Sciatic nerve (tissue), 2 donors: ENCODE data around the gene KAT7. TPM values are rescaled to one million over a fixed set of nuclear protein-coding genes. Genes with fewer than 3 reads are reported as not detected.

Experiments used
- ATAC-seq: fragments of 200-7000 bp; cut with Tn5 transposase; one replicate; pipeline ENCODE4 v1.9.1; 2020; ENCODE audit warnings: mild to moderate bottlenecking, moderate library complexity
- DNase-seq: peaks from one replicate; pipeline ENCODE4 v3.0.0-alpha.2; 2020; ENCODE audit warnings: low spot score
- intact Hi-C: fragments of 100-400 bp; cut with DNase I; formaldehyde crosslinking; loops from one replicate; pipeline ENCODE4 v1.14.2; 2022
- total RNA-seq: library from RNA; stranded (reverse); fragmentation: NEBNext Ultra II Directional; extraction: Animal tissue kit (Norgen Biotek cat#: 25700); gene quantifications from one replicate; pipeline ENCODE4 v1.2.1, GENCODE V29; 2021
- donor health status: DM: no; HTN: no; CAD: no.
- donor health status: DM: no; HTN: no; CAD: no.

KAT7 gene
- total RNA-seq, 1 donor from 2014 or later: 66.2 TPM

DNA sequence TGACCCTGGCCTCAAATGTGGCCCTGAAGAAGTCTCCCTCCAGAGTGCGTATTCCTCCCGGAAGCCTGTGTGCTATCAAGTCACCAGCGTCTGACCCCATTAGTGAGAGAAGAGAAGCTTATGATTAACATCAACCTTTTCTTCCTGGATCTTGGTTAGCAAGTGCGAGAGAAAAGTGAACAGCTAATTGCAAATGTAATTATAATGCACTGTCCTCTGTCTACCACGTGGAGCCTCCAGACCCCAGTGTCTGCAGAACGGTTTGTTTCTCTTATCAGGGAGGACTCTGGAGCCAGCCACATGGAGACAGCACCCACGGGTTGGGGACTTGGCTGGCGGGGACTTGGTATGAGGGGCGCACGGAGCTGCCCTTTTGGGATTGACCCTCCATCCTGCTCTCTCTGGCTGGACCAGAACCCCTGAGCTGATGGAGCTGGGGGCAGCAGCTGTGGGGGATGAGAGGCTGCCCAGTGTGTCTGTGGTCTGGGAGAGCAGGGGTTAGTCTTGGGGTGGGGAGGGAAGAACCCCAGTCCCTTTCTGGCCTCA lies 65.1 kb downstream of the KAT7 start:
- no peak for DNase-seq
- intact Hi-C loops: loop anchor here (10.0 kb wide), 1 partner anchor 139 kb away; no protein-coding TSS in a partner anchor
- no peak for ATAC-seq

DNA sequence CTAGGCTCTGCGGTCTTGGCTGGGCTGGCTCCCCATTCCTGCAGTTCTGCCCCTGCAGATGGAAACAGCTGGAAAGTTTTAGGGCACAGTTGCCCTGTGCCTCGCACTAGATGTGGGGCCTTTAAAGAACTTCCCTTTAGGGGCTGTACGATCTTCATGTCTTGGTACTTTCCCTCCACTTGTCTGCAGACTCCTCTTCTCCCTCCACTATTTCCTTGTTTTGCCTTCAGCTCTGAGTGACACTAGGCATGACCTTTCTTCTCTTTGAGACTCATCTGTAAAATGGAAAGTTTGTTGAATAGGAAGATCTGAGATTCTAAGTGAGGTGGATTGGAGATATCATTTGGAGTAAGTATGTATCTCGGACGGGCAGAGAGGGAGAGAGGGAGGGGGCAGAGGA lies 65.6 kb downstream of the KAT7 start:
- ATAC-seq: no peak
- intact Hi-C loops: loop anchor here (10.0 kb wide), 1 partner anchor 139 kb away; no protein-coding TSS in a partner anchor

DNA sequence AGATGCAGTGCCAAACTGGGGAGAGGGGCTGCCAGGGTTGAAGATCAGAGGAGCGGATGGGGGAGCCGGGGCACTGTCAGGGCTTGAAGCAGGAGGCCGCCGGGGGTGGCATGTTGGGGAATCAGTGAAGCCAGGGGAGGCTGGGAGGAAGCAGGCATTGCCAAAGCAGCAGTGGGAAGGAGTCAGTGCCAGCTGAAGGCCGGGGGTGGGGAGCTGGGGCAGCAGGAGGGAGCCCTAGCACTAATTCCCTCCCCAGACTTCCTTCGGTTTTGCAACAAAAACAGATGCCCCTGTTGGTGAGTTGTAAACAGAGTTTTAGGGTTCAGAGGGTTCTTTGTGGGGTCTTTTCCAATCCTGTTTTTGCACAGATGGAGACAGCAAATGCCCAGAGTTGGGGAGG lies 70.3 kb downstream of the KAT7 start:
- no peak for ATAC-seq
- intact Hi-C loops: loop anchor here (10.0 kb wide), 1 partner anchor 144 kb away; no protein-coding TSS in a partner anchor

More for the DNA sequence above, 65.6 kb downstream of the KAT7 start:
- no peak for DNase-seq

DNA sequence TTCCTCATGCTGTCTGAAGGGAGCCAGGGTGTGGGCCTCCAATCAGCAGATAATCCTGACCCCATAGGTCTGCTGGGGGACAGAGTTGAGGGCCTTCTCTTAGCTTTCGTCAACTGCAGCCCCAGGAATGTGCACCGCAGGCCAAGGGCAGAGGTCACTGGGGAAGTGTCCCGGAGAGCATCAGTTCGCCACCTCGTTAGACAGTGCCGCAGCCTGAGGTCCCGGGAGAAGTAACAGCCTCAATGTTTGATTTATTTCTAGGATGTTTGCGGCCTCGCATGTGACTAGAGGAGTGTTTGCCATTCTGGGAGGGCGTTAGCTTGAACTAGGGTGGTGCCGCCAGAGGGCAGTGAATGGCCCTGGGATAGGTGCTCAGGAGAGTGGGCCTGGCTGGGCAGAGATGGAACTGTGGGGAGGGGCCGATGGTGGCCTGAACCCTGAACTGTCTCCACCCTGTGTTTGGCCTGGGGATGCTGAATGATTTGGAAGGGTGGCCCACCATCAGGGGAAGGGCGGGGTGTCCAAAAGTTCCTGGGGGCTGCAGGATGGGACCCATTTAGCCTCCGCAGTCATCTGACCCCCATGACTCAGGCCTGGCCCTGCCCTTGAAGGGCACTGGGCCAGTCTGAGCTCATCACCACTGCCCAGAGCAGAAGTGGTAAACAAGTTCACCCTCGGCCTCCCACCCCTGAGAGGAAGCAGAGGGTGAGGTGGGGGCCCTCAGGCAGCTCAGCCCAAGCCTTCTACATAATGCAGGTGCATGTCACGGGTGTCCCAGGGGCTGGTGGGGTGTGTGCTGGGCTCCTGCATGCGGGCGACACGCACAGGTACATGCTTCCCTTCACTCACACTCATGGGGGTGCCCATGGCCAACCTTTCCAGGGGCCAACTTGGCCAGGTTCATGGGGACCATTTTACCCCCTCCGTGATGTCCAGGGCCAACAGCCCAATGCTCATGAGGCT lies 71.8 kb downstream of the KAT7 start:
- intact Hi-C loops: loop anchor here (5.0 to 10.0 kb wide), 2 partner anchors 137 to 145 kb away; partner anchors contain the start of gene DLX3
- no peak for DNase-seq
- no peak for ATAC-seq

More for the DNA sequence above, 70.3 kb downstream of the KAT7 start:
- DNase-seq: no peak

- ATAC-seq (peak; percentile 16), DNase-seq (peak; percentile 67)
- intact Hi-C loops: loop anchor here (5.0 kb wide), 1 partner anchor 136 kb away; the partner anchor contains the start of gene DLX3
Observed at GRCh38 chr17:49861150-49861884, 72.8 kb downstream of the KAT7 start.

- intact Hi-C loops: loop anchor here (5.0 kb wide), 1 partner anchor 134 kb away; the partner anchor contains the start of gene DLX3
- no peak for ATAC-seq
Observed at GRCh38 chr17:49862781-49863331, 74.4 kb downstream of the KAT7 start.

DNA sequence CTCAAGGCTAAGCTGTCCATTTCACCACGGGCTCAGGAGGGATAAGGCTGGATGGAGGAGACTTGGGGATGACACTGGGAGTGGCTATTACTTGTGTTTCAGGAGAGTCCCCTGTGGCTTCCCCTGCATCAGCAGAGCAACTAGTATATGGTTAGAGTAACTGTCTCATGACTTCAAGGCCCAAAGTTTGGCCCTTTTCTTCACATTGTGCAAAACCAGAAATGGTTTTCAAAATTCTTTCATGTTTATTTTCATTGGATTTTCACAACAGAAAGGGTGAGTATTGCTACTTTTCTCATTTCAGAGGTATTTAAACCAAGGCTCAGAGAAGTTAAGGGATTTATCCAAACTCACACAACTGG lies 77.5 kb downstream of the KAT7 start:
- intact Hi-C loops: no loop called here
- ATAC-seq: no peak

More at GRCh38 chr17:49862781-49863331, 74.4 kb downstream of the KAT7 start:
- DNase-seq: no peak

GRCh38 chr17:49866882-49867413 lies 78.5 kb downstream of the KAT7 start:
- DNase-seq: no peak
- intact Hi-C loops: no loop called here
- no peak for ATAC-seq

More for the DNA sequence above, 77.5 kb downstream of the KAT7 start:
- DNase-seq: no peak

DNA sequence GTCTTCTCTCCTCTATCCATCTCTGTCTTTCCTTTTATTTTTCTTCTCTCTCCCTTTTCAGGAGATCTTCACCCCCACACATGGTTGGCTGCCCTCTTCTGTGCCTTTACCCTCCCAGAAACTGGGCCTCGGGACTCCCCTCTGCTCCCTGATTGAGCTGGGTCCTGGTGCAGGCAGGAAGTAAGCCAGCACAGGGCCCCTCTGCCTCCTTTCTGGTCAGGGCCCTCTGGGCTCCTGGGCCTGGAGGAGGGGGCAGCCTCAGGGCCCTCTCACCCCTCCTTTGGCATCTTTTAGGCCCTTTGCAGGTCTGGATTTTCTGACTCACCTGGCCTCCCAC lies 80.5 kb downstream of the KAT7 start:
- intact Hi-C loops: no loop called here
- no peak for ATAC-seq
- no peak for DNase-seq

DNA sequence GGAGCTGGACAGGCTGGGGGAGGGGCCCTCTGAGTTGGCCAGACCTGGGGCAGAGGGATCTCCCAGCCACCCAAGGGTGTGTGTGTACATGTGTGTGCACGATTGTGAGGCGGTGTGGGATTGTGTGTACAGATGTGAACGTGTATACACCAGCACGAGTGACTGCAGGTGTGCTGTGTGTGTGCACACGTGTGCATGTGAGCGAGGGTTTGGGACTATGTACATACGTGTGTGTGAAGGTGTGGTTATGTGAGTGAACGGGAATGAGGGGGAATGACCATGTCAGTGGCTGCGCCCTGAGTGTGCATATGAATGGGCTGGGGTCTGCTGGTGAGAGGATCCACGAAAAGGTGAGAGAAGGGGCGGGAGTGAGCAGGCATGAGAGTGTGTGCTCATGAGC lies 81.8 kb downstream of the KAT7 start:
- intact Hi-C loops: no loop called here
- no peak for DNase-seq
- ATAC-seq: no peak

DNA sequence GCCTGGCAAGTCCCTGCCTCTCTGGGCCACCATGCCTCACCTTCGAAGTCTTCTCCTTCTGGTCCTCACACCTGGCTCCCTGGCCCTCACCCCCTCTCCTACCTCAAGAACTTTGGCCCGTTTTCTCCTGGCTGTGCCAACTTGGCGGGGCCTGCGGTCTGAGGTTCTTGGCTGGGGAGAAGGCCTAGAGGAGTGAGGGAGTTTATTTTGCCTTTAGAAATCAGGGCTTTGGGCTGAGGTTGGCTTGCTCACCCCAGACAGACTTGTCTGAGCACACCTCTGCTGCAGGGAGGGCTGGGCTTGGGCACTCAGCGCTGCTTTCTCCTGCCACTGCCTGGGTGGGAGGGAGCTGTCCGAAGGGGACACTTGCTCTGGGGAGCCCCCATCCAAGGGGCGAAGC lies 82.7 kb downstream of the KAT7 start:
- no peak for DNase-seq
- ATAC-seq: no peak
- intact Hi-C loops: no loop called here

- DNase-seq (no peak), ATAC-seq (no peak)
- intact Hi-C loops: no loop called here
Observed at GRCh38 chr17:49872754-49873377, 84.4 kb downstream of the KAT7 start.

GRCh38 chr17:49873466-49873865 lies 85.0 kb downstream of the KAT7 start:
- intact Hi-C loops: no loop called here
- DNase-seq (no peak), ATAC-seq (no peak)

- ATAC-seq (no peak), DNase-seq (no peak)
- intact Hi-C loops: no loop called here
Observed at GRCh38 chr17:49873926-49874325, 85.4 kb downstream of the KAT7 start.

GRCh38 chr17:49874911-49875310 lies 86.4 kb downstream of the KAT7 start:
- intact Hi-C loops: no loop called here
- DNase-seq (no peak), ATAC-seq (no peak)

GRCh38 chr17:49875685-49876084 lies 87.2 kb downstream of the KAT7 start:
- ATAC-seq: no peak
- DNase-seq: no peak
- intact Hi-C loops: no loop called here

DNA sequence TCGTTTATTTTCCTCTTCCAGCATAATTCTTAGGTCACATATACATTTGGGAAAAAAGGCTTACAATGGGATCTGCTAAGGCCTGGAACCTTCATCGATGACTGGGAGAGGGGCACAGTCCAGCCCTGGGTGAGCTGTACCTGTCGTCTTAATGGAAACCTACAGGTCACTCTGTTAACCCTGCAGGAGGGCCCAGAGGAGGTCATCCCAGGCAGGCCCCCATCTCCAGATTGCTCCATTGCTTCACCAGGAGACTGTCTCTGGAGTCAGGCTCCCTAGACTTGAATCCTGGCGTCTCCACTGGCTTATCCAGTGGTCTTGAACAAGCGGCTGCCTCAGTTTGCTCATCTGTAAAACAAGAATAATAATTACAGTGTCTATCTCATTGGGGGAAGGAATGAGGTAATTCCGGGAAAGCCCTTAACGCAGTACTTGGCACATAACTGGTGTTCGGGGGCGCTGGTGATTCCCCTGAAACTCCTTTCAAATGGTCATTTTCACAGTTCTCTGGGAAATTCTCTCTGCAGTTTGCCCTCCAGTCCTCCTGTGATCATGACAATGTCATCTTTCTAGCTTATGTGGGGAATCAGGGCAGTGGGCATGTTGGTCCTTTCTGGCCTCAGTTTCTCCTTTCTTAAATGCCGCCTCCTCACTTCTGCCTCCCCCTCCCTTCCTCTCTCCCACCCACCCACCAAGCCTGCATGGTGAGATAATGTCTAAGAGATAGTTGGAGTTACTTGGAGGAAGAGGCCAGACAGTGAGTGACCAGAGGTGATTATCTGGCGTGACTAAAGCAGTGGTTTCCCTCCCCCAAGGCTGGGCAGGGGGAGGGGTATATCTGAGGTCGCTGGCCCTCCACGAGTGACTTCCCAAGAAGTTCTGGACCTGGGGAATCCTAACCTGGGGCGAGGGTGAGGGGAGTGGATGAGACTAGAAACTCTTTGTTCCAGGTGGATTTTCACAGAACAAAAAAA lies 90.7 kb downstream of the KAT7 start:
- no peak for ATAC-seq
- DNase-seq: no peak
- intact Hi-C loops: no loop called here
